H1 (cell line): ENCODE data around the gene EPHA3. TPM values are rescaled to one million over a fixed set of nuclear protein-coding genes. Genes with fewer than 3 reads are reported as not detected.

Experiments
- CTCF ChIA-PET: fragments of 300-600 bp; sonication (Branson Sonifier 250); formaldehyde crosslinking; loops from one replicate; lab custom pipeline; 2021; ENCODE audit not compliant: partially characterized antibody; lab: Charles Lee
- POLR2A ChIA-PET: fragments of 300-600 bp; sonication (Branson Sonifier 250); formaldehyde crosslinking; loops from one replicate; lab custom pipeline; 2021; ENCODE audit warnings: inconsistent platforms; ENCODE audit not compliant: partially characterized antibody; lab: Charles Lee
- DNase-seq, 2 experiments: peaks; one replicate each; pipeline versions ENCODE4 v3.0.0 to v3.0.0-alpha.2; 2010 to 2022; ENCODE audit warnings: low spot score in 2 of 2, low read depth in 1 of 2, mixed read lengths in 1 of 2
- FAIRE-seq: peaks from 2 replicates; lab custom pipeline; 2011; peaks lifted over from hg19 to GRCh38; lab: Jason Lieb, UNC
- H2AFZ ChIP-seq: 2 replicates; pipeline ENCODE4 v1.8.1; 2012; ENCODE audit warnings: low read length, inconsistent platforms
- H2AK5ac ChIP-seq: 2 replicates; pipeline ENCODE4 v1.6.1; 2013; ENCODE audit warnings: low read depth, low read length
- H2BK120ac ChIP-seq: replicated peaks from 2 replicates; pipeline ENCODE3; 2013; ENCODE audit warnings: low read depth, low read length, inconsistent platforms
- H2BK12ac ChIP-seq: 2 replicates; pipeline ENCODE4 v1.6.1; 2013; ENCODE audit warnings: low read depth, low read length
- H2BK15ac ChIP-seq: 2 replicates; pipeline ENCODE4 v1.6.1; 2013; ENCODE audit warnings: low read length
- H2BK20ac ChIP-seq: 2 replicates; pipeline ENCODE4 v1.6.1; 2013; ENCODE audit warnings: low read length
- H2BK5ac ChIP-seq: 2 replicates; pipeline ENCODE4 v1.6.1; 2013; ENCODE audit warnings: low read depth, low read length
- H3K14ac ChIP-seq: 2 replicates; pipeline ENCODE4 v1.6.1; 2013; ENCODE audit warnings: inconsistent platforms; ENCODE audit not compliant: insufficient read length
- H3K18ac ChIP-seq: 2 replicates; pipeline ENCODE4 v1.6.1; 2013; ENCODE audit warnings: low read length; ENCODE audit errors: extremely low read depth
- H3K23ac ChIP-seq: 2 replicates; pipeline ENCODE4 v1.6.1; 2013; ENCODE audit warnings: inconsistent platforms; ENCODE audit not compliant: insufficient read length
- H3K23me2 ChIP-seq: 2 replicates; pipeline ENCODE4 v1.6.1; 2013; ENCODE audit warnings: low read depth, low read length
- H3K27ac ChIP-seq: 2 replicates; pipeline ENCODE4 v1.6.1; 2011; ENCODE audit warnings: low read depth, low read length, inconsistent platforms
- H3K27me3 ChIP-seq, 4 experiments: replicated peaks in 1 of 4; 1 replicate in 1 of 4; 2 replicates in 3 of 4; pipeline versions ENCODE4 v1.6.1 to v1.8.1; 2011 to 2013; ENCODE audit warnings: low read length in 3 of 4, mild to moderate bottlenecking in 3 of 4, inconsistent platforms in 2 of 4, mixed read lengths in 2 of 4, moderate library complexity in 1 of 4; ENCODE audit not compliant: control insufficient read depth in 3 of 4, insufficient read depth in 3 of 4; ENCODE audit errors: extremely low read depth in 1 of 4
- H3K36me3 ChIP-seq, 4 experiments: 2 replicates each; pipeline versions ENCODE4 v1.6.1 to v1.8.1; 2011 to 2013; ENCODE audit warnings: mild to moderate bottlenecking in 4 of 4, low read length in 3 of 4, moderate library complexity in 2 of 4, control low read depth in 1 of 4, inconsistent platforms in 1 of 4; ENCODE audit not compliant: insufficient read depth in 4 of 4, control insufficient read depth in 2 of 4
- H3K4ac ChIP-seq: replicated peaks from 2 replicates; pipeline ENCODE3; 2013; ENCODE audit warnings: low read length, low read depth, mixed read lengths, inconsistent platforms; ENCODE audit not compliant: insufficient read length
- H3K4me1 ChIP-seq, 4 experiments: replicated peaks in 1 of 4; 1 replicate in 1 of 4; 2 replicates in 3 of 4; pipeline versions ENCODE4 v1.6.1 to v1.8.1; 2011 to 2013; ENCODE audit warnings: low read length in 3 of 4, inconsistent platforms in 2 of 4, mixed read lengths in 1 of 4; ENCODE audit not compliant: insufficient read depth in 4 of 4, control insufficient read depth in 3 of 4
- H3K4me2 ChIP-seq, 2 experiments: 2 replicates each; pipeline versions ENCODE4 v1.6.1 to v1.8.1; 2011 to 2013; ENCODE audit warnings: low read depth in 2 of 2, low read length in 2 of 2, control low read depth in 1 of 2, inconsistent platforms in 1 of 2, mild to moderate bottlenecking in 1 of 2; ENCODE audit not compliant: insufficient read depth in 1 of 2
- H3K4me3 ChIP-seq, 4 experiments: fragments of 200-600, 300-600 bp in 1 of 4; sonication (generic), shearing (Covaris generic), sonication (Bioruptor Twin) in 1 of 4; 2 replicates each; pipeline versions ENCODE4 v1.5.1 to v1.8.1; 2011 to 2016; ENCODE audit warnings: low read length in 4 of 4, low read depth in 3 of 4, control low read depth in 2 of 4, inconsistent platforms in 2 of 4, mild to moderate bottlenecking in 2 of 4, mixed read lengths in 1 of 4, moderate library complexity in 1 of 4; ENCODE audit not compliant: insufficient read depth in 2 of 4; ENCODE audit errors: extremely low read depth in 1 of 4
- H3K56ac ChIP-seq: replicated peaks from 2 replicates; pipeline ENCODE3; 2013; ENCODE audit warnings: low read depth, mild to moderate bottlenecking, mixed read lengths, low read length, inconsistent platforms; ENCODE audit not compliant: insufficient read length
- H3K79me1 ChIP-seq: 2 replicates; pipeline ENCODE4 v1.6.1; 2013; ENCODE audit warnings: low read depth, low read length, control low read depth
- H3K79me2 ChIP-seq, 2 experiments: 2 replicates each; pipeline versions ENCODE4 v1.6.1 to v1.8.1; 2012 to 2013; ENCODE audit warnings: low read length in 2 of 2, mild to moderate bottlenecking in 2 of 2, inconsistent platforms in 1 of 2; ENCODE audit not compliant: insufficient read depth in 2 of 2, control insufficient read depth in 1 of 2
- H3K9ac ChIP-seq, 4 experiments: replicated peaks in 1 of 4; 1 replicate in 1 of 4; 2 replicates in 3 of 4; pipeline versions ENCODE4 v1.6.1 to v1.8.1; 2011 to 2013; ENCODE audit warnings: low read depth in 3 of 4, low read length in 3 of 4, control low read depth in 2 of 4, mild to moderate bottlenecking in 2 of 4, moderate library complexity in 2 of 4, inconsistent platforms in 1 of 4; ENCODE audit errors: extremely low read depth in 1 of 4
- H3K9me3 ChIP-seq, 2 experiments: 2 replicates each; pipeline versions ENCODE4 v1.6.1 to v1.8.1; 2012 to 2013; ENCODE audit warnings: mild to moderate bottlenecking in 2 of 2, moderate library complexity in 2 of 2, control low read depth in 1 of 2, inconsistent platforms in 1 of 2, low read depth in 1 of 2, low read length in 1 of 2, mixed read lengths in 1 of 2; ENCODE audit not compliant: insufficient read depth in 2 of 2
- H4K20me1 ChIP-seq, 2 experiments: replicated peaks in 1 of 2; 2 replicates each; pipeline versions ENCODE3 to v1.8.1; 2011 to 2013; ENCODE audit warnings: inconsistent platforms in 2 of 2, low read length in 2 of 2, mild to moderate bottlenecking in 1 of 2; ENCODE audit not compliant: insufficient read depth in 2 of 2, control insufficient read depth in 1 of 2
- H4K5ac ChIP-seq: 2 replicates; pipeline ENCODE4 v1.6.1; 2013; ENCODE audit warnings: low read length, low read depth, mixed read lengths, inconsistent platforms; ENCODE audit not compliant: insufficient read length
- H4K8ac ChIP-seq: 2 replicates; pipeline ENCODE4 v1.8.0; 2013; ENCODE audit warnings: mild to moderate bottlenecking, moderate library complexity, low read length, inconsistent platforms; ENCODE audit not compliant: insufficient read depth; ENCODE audit errors: extremely low read depth
- H4K91ac ChIP-seq: replicated peaks from 2 replicates; pipeline ENCODE3; 2013; ENCODE audit warnings: low read length, mixed read lengths, inconsistent platforms; ENCODE audit not compliant: insufficient read length
- ASH2L ChIP-seq: fragments of 200-600, 300-600 bp; sonication (generic); IDR thresholded peaks from one replicate; pipeline ENCODE4 v1.7.1; 2017; ENCODE audit warnings: low read length
- CTBP2 ChIP-seq: IDR thresholded peaks from 2 replicates; pipeline ENCODE4 v1.7.0; 2011; ENCODE audit warnings: borderline replicate concordance, mild to moderate bottlenecking, moderate library complexity, mixed read lengths, low read length; ENCODE audit not compliant: insufficient read depth, insufficient read length
- NANOG ChIP-seq: IDR thresholded peaks from 2 replicates; pipeline ENCODE4 v1.6.1; 2011; ENCODE audit warnings: low read length, low read depth, mild to moderate bottlenecking, inconsistent platforms; ENCODE audit not compliant: insufficient read depth, poor library complexity, severe bottlenecking
- RXRA ChIP-seq: IDR thresholded peaks from 2 replicates; pipeline ENCODE4 v1.6.1; 2011; ENCODE audit warnings: low read depth, mild to moderate bottlenecking, low read length, moderate library complexity; ENCODE audit not compliant: insufficient read depth
- WGBS, 2 experiments: shearing (Covaris generic) in 1 of 2; methylation state at CpG; one replicate each; pipeline versions ENCODE4 v1.1.6 to v1.1.7; 2013 to 2015; ENCODE audit warnings: low lambda C conversion rate in 2 of 2, mixed read lengths in 2 of 2, inconsistent platforms in 1 of 2, low coverage in 1 of 2, missing lambda C conversion rate in 1 of 2; ENCODE audit not compliant: insufficient replicate concordance in 2 of 2, insufficient coverage in 1 of 2, insufficient read length in 1 of 2; ENCODE audit errors: extremely low coverage in 1 of 2, missing lambda C conversion rate in 1 of 2; 5-methylcytosine and 5-hydroxymethylcytosine counted together
- polyA plus RNA-seq, 7 experiments: library from polyadenylated mRNA; depleted of rRNA in 3 of 7; stranded (reverse) in 5 of 7; unstranded in 2 of 7; fragments of >200 nt in 5 of 7; fragments of 200-250 nt in 2 of 7; gene quantifications; 1 replicate in 5 of 7; 2 replicates in 1 of 7; 4 replicates in 1 of 7; pipeline versions ENCODE4 v1.2.1 to v1.2.3, GENCODE V29; 2011 to 2013; ENCODE audit warnings: missing spikeins in 2 of 7, mixed read lengths in 2 of 7
- total RNA-seq: library from RNA; stranded (reverse); fragmentation: NEBNext Ultra II Directional; extraction: Animal tissue kit (Norgen Biotek cat#: 25700); gene quantifications from 2 replicates; pipeline ENCODE4 v1.2.1, GENCODE V29; 2021
- TF ChIP-seq, protein P1 (sequence below): IDR thresholded peaks from 2 replicates; pipeline ENCODE4 v1.6.1; 2012; ENCODE audit warnings: low read length, inconsistent platforms

EPHA3 gene
- total and polyA plus RNA-seq, 2 of the 8 experiments (the other 6 are each of a cell fraction or from before 2014, with no cell fraction given), result 0.09 to 0.22 TPM

GRCh38 chr3:89157575-89157974 lies 50.2 kb downstream of the EPHA3 start:
- no peak overlapping the region for H3K9ac ChIP-seq
- H3K27me3 ChIP-seq, result no peaks in the 10 kb centered on the region
- no peaks in the 10 kb centered on the region for H3K9me3 ChIP-seq
- no peak overlapping the region for H2BK12ac ChIP-seq
- H3K4ac ChIP-seq, result no peak overlapping the region
- no peaks in the 10 kb centered on the region for H3K79me2 ChIP-seq
- no peak overlapping the region for H4K8ac ChIP-seq
- H2BK5ac ChIP-seq, result no peak overlapping the region
- no peak overlapping the region for H2BK20ac ChIP-seq
- no peaks in the 10 kb centered on the region for H3K23me2 ChIP-seq
- ChIA-PET CTCF (no interaction called here), POLR2A (no interaction called here)
- H3K14ac ChIP-seq, result no peak overlapping the region
- no peak overlapping the region for H3K4me2 ChIP-seq
- H3K18ac ChIP-seq, result no peak overlapping the region
- H2AK5ac ChIP-seq, result no peak overlapping the region
- no peak overlapping the region for H3K56ac ChIP-seq
- TF ChIP-seq RXRA, result no peak
- TF ChIP-seq, protein P1, sequence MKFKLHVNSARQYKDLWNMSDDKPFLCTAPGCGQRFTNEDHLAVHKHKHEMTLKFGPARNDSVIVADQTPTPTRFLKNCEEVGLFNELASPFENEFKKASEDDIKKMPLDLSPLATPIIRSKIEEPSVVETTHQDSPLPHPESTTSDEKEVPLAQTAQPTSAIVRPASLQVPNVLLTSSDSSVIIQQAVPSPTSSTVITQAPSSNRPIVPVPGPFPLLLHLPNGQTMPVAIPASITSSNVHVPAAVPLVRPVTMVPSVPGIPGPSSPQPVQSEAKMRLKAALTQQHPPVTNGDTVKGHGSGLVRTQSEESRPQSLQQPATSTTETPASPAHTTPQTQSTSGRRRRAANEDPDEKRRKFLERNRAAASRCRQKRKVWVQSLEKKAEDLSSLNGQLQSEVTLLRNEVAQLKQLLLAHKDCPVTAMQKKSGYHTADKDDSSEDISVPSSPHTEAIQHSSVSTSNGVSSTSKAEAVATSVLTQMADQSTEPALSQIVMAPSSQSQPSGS, result no peak
- TF ChIP-seq CTBP2, result no peak
- TF ChIP-seq ASH2L, result no peak
- no peak for TF ChIP-seq NANOG
- H2AFZ ChIP-seq, result peak overlapping the region; percentile 10; the same call in 1 of the 2 replicates
- no peaks in the 10 kb centered on the region for H3K36me3 ChIP-seq
- H4K91ac ChIP-seq, result no peak overlapping the region
- DNase-seq (no peak), FAIRE-seq (no peak)
- H2BK15ac ChIP-seq, result no peak overlapping the region
- H3K23ac ChIP-seq, result no peak overlapping the region
- no peaks in the 10 kb centered on the region for H3K79me1 ChIP-seq
- WGBS, 2 experiments, result 93% methylated on average over 3 of the region's 3 CpGs; no CpG with 5 or more reads in 1 of the 2 experiments
- no peak overlapping the region for H4K5ac ChIP-seq
- no peak overlapping the region for H3K27ac ChIP-seq
- H2BK120ac ChIP-seq, result no peak overlapping the region
- H3K4me3 ChIP-seq, result no peak overlapping the region
- H4K20me1 ChIP-seq, result no peaks in the 10 kb centered on the region
- H3K4me1 ChIP-seq, result peaks cover 0 to 1% (median 0%) of the 10 kb centered on the region in 4 experiments; a peak in 2 of 7 replicates
